Inflammatory macrophage (primary cell): ENCODE data around the gene TESK2.
A peak's percentile ranks its signal among the peaks of the same experiment; 100 is the strongest.
"Not testable (repeated sequence)": the region's sequence is repeated elsewhere in the genome, so short reads cannot be mapped to it uniquely, and the experiment has no call there.

Experiments used
- DNase-seq, 2 donors: peaks; one replicate each; pipeline ENCODE4 v3.0.0-alpha.2; 2020 to 2022

Gene TESK2

DNA sequence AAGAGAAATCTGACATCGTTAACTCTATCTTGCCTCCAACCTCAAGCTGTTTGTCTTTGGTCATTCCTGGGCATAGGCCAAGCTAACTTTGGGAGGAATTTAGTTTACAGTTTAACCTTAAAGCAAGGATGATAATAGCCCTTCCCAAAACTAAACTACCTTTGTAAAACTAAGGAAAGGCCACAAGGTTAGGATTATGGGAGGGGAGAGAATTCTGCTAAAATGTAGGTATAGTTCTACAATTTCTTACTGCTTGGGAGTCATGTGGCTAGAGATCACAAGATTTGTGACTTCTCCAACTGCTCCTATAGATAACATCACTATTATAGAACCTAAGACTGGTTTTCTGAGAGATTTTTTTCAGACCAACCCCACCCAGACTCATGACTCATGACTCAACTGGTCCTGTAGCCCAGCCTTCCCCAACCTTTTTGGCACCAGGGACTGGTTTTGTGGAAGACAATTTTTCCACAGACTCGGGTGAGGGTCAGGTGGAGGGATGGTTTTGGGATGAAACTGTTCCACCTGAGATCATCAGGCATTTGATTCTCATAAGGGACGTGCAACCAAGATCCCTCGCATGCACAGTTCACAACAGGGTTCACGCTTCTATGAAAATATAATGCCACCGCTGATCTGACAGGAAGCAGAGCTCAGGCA, 80.0 kb downstream of the TESK2 start:
- peak; percentile 81 to 87 for DNase-seq

DNA sequence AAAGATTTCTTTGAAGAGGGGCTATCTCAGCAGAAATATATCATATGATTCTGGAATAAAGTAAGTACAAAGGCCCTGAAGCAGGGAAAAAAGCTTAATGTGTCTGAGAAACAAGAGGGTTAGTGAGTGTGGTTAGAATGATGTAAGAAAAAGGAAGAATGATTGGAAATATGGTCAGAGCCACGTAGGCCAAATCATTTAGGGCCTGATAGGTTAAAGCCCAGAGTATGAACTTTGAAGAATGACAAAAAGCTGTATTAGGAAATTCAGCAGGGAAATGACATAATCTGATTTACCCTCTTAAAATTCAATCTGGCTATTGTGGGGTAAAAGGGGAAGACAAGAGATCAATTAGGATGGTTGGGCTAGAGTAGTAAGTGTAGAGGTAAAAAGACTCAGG, 81.7 kb downstream of the TESK2 start:
- peak; percentile 43 to 73 for DNase-seq

DNA sequence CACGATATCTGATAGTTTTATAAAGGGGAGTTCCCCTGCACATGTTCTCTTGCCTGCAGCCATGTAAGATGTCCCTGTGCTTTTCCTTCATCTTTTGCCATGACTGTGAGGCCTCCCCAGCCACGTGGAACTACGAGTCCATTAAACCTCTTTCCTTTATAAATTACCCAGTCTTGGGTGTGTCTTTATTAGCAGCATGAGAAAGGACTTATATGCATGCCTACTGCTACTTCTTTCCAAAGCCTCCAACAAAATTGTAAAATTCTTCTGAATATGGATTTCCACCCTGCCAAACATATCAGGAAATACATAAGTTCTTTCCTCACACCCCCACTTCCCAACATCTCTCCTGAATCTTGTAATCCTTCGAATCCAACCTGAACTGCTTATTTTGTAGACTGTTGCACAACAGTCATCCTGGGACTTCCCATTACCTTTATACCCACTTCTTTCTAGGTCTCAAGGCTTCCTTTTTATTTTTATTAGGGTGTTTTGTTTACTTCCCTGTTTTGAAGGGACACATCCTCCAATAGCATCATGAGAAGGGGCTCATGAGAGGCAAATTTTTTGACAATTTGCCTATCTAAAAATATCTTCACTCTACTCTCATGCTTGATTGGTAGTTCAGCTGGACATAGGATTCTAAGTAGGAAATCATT, 83.2 kb downstream of the TESK2 start:
- peak; percentile 52 to 71 for DNase-seq

- DNase-seq, result no peak
Observed at GRCh38 chr1:45405636-45406035, 85.3 kb downstream of the TESK2 start.

GRCh38 chr1:45403718-45404117, 87.2 kb downstream of the TESK2 start:
- peak; percentile 6 to 48 for DNase-seq

- DNase-seq, result no peak
Observed at GRCh38 chr1:45403298-45403697, 87.7 kb downstream of the TESK2 start.

DNA sequence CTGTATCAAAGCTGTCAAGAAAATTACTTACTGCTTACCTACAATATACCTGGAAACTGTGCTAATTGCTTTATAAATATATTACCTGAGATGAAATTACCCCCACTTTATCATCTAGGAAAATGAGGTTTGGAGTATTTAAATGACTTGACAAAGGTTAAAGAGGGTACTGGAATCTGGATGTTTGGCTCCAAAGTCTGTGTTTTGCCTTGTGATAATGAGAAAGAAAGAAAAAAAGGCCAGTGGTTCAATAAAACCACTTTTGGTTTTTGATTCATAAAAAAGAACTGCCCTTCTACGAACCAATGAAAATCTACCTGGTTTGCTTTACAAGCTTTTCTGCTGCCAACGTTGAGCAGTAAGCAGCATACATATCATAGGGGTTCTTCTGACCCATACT, 89.4 kb downstream of the TESK2 start:
- DNase-seq, result no peak

- no peak for DNase-seq
Observed at GRCh38 chr1:45400049-45400448, 90.9 kb downstream of the TESK2 start.

DNA sequence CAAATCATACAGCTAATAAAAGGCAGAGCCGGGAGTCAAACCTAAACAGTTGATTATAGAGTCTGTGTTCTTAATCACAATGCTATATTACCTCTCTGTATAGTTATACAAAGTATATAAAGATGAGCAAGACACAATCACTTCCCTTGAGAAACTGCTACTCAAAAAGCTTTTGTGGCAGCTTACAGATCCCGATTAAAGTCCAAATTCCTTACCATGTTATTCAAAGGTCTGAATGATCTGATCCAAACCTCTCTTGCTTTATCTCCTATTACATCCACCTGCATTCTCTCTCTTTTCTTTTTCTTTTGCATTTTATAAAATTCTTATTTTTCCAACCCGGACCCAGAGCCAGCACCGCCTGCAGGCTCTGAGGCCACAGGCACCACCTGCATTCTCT, 93.7 kb downstream of the TESK2 start:
- DNase-seq, result no peak

DNA sequence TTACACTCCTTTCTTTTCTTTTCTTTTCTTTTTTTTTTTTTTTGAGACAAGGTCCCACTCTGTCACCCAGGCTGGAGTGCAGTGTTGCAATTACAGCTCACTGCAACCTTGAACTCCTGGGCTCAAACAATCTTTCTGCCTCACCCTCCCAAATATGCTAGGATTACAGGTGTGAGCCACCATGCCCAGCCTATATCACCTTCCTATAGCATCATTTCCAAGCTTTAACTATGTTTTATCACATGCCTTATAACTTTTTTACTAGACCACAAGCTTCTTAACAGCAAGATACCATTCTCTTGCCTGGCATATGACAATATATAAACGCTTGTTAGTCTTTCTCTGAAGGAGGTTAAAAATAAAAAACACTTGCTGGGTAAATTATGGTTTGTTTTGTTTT, 95.4 kb downstream of the TESK2 start:
- DNase-seq, result no peak

- no peak for DNase-seq
Observed at GRCh38 chr1:45395051-45395450, 95.9 kb downstream of the TESK2 start.

- DNase-seq, result peak; percentile 38 to 52
Observed at GRCh38 chr1:45394342-45394741, 96.6 kb downstream of the TESK2 start.

- DNase-seq, result peak; percentile 91 to 92
Observed at GRCh38 chr1:45393718-45394302, 97.2 kb downstream of the TESK2 start.

- DNase-seq, result no peak
Observed at GRCh38 chr1:45386219-45386618, 104.7 kb downstream of the TESK2 start.

GRCh38 chr1:45385302-45385701, 105.7 kb downstream of the TESK2 start:
- no peak for DNase-seq

GRCh38 chr1:45384213-45384612, 106.8 kb downstream of the TESK2 start:
- not testable (repeated sequence) for DNase-seq

DNA sequence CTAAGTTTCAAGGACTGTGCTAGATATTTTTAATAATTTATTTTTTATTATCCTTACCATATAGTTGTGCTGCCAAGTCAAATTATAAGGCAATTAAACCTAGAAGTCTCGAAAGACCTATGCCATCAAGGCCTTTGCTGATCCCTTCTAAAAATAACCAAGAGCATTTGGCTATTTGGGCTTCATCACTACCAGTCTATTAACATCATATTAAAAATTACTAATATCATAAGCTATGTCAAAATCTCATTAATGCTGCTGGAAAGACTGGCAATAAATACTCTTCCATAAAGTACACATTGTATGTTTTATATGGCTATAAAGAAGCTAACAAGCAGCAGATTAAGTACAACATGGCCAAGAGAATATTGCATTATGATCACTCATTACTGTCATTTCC, 107.8 kb downstream of the TESK2 start:
- DNase-seq, result no peak

DNA sequence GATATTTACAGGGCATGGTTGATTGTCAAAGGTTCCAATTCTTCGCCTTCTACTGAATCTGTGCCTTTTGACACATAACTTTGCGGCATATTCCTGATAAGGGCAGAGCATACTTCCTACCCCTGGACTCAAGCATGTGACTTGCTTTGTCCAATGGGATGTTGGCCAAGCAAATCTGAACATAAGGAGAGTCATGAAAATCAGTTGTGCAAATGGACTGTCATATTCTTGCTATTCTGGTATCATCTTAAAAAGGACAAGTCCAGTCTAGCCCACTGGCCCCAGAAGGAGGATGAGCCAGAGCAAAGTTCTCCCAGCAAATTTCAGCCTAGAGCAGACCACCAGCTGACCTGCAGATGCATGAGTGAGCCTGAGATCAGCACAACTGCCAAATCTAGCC, 109.7 kb downstream of the TESK2 start:
- DNase-seq, result no peak

DNA sequence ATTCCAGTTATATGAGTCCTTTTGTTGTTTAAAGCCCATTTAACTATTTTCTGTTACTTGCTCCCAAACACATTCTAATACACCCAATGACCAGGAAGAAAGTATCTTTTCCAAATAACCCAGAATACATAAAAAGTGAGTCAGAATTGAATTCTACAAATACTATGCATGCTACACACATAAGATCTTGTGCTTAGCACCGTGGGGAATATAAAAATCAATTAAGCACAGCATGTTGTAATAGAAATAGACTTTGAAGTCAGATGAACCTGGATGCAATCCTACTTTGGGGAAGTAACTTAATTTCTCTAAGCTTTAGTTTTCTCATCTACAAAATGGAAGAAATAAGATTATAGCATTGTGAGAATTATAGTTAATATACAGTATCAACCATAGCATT, 110.2 kb downstream of the TESK2 start:
- no peak for DNase-seq

GRCh38 chr1:45380125-45380524, 110.8 kb downstream of the TESK2 start:
- no peak for DNase-seq

GRCh38 chr1:45379524-45379923, 111.4 kb downstream of the TESK2 start:
- DNase-seq, result no peak

DNA sequence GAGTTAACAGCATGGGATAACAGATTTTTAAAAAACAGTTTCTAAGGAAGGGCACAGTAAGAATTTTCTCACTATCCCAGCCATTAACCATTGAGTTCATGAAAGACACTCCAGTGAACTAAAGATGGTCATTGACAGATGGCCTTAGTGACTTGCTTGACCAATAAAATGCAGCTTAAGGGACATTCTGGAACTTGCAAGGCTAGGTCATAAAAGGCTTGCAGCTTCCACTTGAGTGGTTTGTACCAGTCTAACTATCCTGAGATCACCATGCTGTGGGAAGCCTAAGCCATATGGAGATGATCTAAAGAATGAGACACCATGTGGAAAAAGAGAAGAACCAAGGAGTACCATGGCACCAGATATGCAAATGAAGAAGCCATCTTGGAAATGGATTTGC, 112.8 kb downstream of the TESK2 start:
- no peak for DNase-seq

- no peak for DNase-seq
Observed at GRCh38 chr1:45375104-45376090, 115.6 kb downstream of the TESK2 start.
